LNCaP clone FGC (cell line): ENCODE data around the gene DAAM1.

ENCODE experiments used
- DNase-seq: peaks from one replicate; pipeline ENCODE4 v3.0.0-alpha.2; 2011; ENCODE audit warnings: low read depth
- H3K4me3 ChIP-seq: 2 replicates; pipeline ENCODE4 v1.5.1; 2011; ENCODE audit warnings: mild to moderate bottlenecking, low read depth, low read length, control low read depth
- CTCF ChIP-seq: IDR thresholded peaks from 2 replicates; pipeline ENCODE4 v1.5.1; 2012; ENCODE audit warnings: mild to moderate bottlenecking; ENCODE audit not compliant: control insufficient read depth, insufficient read depth; ENCODE audit errors: extremely low read depth

DAAM1 gene

GRCh38 chr14:59276235-59276634 is 87.8 kb downstream of the DAAM1 start:
- no peak overlapping the region for H3K4me3 ChIP-seq
- DNase-seq: no peak
- no peak for TF ChIP-seq CTCF

- TF ChIP-seq CTCF: no peak
- no peak for DNase-seq
- H3K4me3 ChIP-seq: no peak overlapping the region
Observed at GRCh38 chr14:59277659-59278058, 89.2 kb downstream of the DAAM1 start.

GRCh38 chr14:59278111-59278510 is 89.6 kb downstream of the DAAM1 start:
- H3K4me3 ChIP-seq: no peak overlapping the region
- TF ChIP-seq CTCF: no peak
- DNase-seq: no peak

- no peak for DNase-seq
- no peak overlapping the region for H3K4me3 ChIP-seq
- no peak for TF ChIP-seq CTCF
Observed at GRCh38 chr14:59280961-59281360, 92.5 kb downstream of the DAAM1 start.

- H3K4me3 ChIP-seq: no peak overlapping the region
- DNase-seq: no peak
- no peak for TF ChIP-seq CTCF
Observed at GRCh38 chr14:59281609-59282377, 93.3 kb downstream of the DAAM1 start.

- TF ChIP-seq CTCF: no peak
- DNase-seq: no peak
- H3K4me3 ChIP-seq: no peak overlapping the region
Observed at GRCh38 chr14:59282378-59282765, 93.9 kb downstream of the DAAM1 start.

DNA sequence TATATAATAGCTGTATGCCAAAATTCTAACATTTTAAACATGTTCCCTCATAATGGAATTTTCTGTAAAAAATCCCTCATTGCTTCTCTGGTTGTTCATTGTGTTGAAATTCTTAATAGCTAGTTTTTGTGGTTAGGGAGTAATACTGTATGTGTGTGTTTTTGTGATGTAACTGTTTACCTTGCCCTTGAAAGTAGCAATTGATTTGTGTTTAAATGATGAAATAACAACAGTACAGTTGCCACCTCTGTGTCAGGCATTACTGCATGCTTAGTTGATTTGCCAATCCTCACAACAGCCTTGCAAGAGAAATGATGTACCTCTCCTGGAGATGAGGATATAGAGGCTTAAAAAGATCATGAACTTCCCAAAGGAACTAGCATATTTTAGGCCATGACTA is 94.9 kb downstream of the DAAM1 start:
- no peak overlapping the region for H3K4me3 ChIP-seq
- no peak for TF ChIP-seq CTCF
- no peak for DNase-seq
